ENCODE measurements around the gene DOCK1.
"Not testable (repeated sequence)": the region's sequence is repeated elsewhere in the genome, so short reads cannot be mapped to it uniquely, and the experiment has no call there.

Gene DOCK1

DNA sequence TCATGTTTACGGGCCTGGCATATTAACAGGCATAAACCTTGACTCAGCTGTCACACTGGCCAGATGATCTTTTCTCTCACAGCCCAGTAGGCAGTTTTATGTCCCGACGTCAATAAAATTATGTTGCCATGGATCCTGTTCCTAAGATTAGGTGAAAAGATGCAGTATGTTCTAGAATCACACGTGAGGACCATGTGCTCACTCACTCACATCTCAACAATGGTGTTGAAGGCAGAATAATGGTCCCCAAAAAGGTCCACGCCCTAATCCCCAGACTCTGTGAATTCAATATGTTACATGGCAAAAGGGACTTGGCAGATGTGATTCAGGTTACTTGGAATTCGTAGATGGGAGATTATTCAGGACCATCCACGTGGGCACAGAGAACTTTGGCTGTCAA is 3.5 kb downstream of the DOCK1 start:
- no peak for DNase-seq (ENCODE audit: insufficient read length, low spot score)
- no peak for FAIRE-seq
- no peak for TF ChIP-seq POLR2A (IDR thresholded peaks at IDR 0.05; ENCODE audit: low read depth, low read length)

GRCh38 chr10:126909147-126909546 is 3.9 kb downstream of the DOCK1 start:
- DNase-seq (ENCODE audit: insufficient read length, low spot score), result no peak
- TF ChIP-seq POLR2A (IDR thresholded peaks at IDR 0.05; ENCODE audit: low read depth, low read length), result no peak
- no peak for FAIRE-seq

- no peak for TF ChIP-seq POLR2A (IDR thresholded peaks at IDR 0.05; ENCODE audit: low read depth, low read length)
- no peak for DNase-seq (ENCODE audit: insufficient read length, low spot score)
- no peak for FAIRE-seq
These were observed 5.0 kb downstream of the DOCK1 start for GRCh38 chr10:126910196-126910595.

- DNase-seq (ENCODE audit: insufficient read length, low spot score) (no peak), FAIRE-seq (no peak)
- TF ChIP-seq POLR2A (IDR thresholded peaks at IDR 0.05; ENCODE audit: low read depth, low read length), result no peak
These were observed 5.6 kb downstream of the DOCK1 start for GRCh38 chr10:126910798-126911197.

DNA sequence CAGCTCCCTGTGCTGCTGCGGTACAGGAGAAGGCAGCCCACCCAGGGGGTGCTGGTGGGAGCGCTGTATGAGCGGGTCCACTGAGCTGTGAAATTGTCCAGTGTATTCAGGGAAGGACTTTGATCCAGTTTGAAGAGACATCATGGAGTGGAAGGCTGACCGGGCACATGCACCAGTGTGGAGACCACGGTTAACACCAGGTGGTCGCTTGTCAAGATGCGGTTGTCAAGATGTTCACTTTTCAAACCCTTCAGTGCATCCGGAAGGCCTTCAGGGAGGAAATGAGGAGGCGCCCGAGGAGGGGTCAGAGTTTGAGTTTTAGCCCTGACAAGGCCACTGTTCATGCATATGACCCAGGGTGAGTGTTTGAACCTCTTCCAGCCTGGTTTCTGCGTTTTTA is 6.1 kb downstream of the DOCK1 start:
- no peak for DNase-seq (ENCODE audit: insufficient read length, low spot score)
- no peak for TF ChIP-seq POLR2A (IDR thresholded peaks at IDR 0.05; ENCODE audit: low read depth, low read length)
- no peak for FAIRE-seq

GRCh38 chr10:126913316-126913715 is 8.1 kb downstream of the DOCK1 start:
- FAIRE-seq, result no peak
- no peak for DNase-seq (ENCODE audit: insufficient read length, low spot score)
- TF ChIP-seq POLR2A (IDR thresholded peaks at IDR 0.05; ENCODE audit: low read depth, low read length), result no peak

GRCh38 chr10:126914561-126914960 is 9.3 kb downstream of the DOCK1 start:
- DNase-seq (ENCODE audit: insufficient read length, low spot score), result no peak
- no peak for FAIRE-seq
- TF ChIP-seq POLR2A (IDR thresholded peaks at IDR 0.05; ENCODE audit: low read depth, low read length), result no peak

GRCh38 chr10:126916952-126917351 is 11.7 kb downstream of the DOCK1 start:
- FAIRE-seq; DNase-seq (ENCODE audit: insufficient read length, low spot score): not testable (repeated sequence)

- no peak for TF ChIP-seq POLR2A (IDR thresholded peaks at IDR 0.05; ENCODE audit: low read depth, low read length)
- FAIRE-seq (no peak), DNase-seq (ENCODE audit: insufficient read length, low spot score) (no peak)
These were observed 12.1 kb downstream of the DOCK1 start for GRCh38 chr10:126917375-126917774.

GRCh38 chr10:126917975-126918908 is 13.0 kb downstream of the DOCK1 start:
- FAIRE-seq (no peak), DNase-seq (ENCODE audit: insufficient read length, low spot score) (no peak)
- TF ChIP-seq POLR2A (IDR thresholded peaks at IDR 0.05; ENCODE audit: low read depth, low read length), result no peak

DNA sequence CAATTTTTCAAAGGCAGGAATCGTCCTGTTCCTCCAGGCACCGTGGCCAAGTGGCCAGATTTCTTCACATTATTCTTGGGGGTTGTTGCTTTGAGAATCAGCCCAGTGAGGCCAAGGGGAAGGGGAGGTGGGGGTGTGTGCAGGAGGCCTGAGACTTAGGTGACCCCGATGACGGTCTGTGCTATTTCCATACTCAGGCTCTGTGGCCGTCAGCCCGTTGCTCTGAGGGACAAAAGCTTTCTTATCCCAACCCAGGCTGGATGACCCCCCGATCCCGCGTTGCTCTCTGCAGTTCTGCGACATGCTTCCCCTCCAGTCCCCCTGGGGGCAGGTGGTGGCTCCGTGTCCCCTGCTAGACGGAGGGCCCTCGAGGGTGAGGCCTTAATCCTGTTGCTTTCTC is 14.2 kb downstream of the DOCK1 start:
- FAIRE-seq (no peak), DNase-seq (ENCODE audit: insufficient read length, low spot score) (no peak)
- TF ChIP-seq POLR2A (IDR thresholded peaks at IDR 0.05; ENCODE audit: low read depth, low read length), result no peak

DNA sequence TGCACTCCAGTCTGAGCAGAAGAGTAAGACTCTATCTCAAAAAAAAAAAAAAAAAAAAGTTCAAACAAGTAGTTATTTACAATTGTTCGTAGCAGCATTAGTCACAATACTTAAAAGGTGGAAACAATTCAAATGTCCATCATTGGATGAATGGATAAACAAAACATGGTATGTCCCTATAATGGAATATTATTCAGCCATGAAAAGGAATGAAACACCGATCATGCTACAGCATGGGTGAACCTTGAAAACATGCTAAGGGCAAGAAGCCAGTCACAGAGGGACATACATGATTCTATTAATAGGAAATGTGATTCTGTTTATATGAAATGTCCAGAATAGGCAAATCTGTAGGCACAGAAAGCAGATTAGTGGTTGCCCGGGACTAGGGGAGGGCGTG is 15.9 kb downstream of the DOCK1 start:
- no peak for DNase-seq (ENCODE audit: insufficient read length, low spot score)
- no peak for FAIRE-seq
- TF ChIP-seq POLR2A (IDR thresholded peaks at IDR 0.05; ENCODE audit: low read depth, low read length), result no peak

- DNase-seq (ENCODE audit: insufficient read length, low spot score) (no peak), FAIRE-seq (no peak)
- TF ChIP-seq POLR2A (IDR thresholded peaks at IDR 0.05; ENCODE audit: low read depth, low read length), result no peak
These were observed 16.8 kb downstream of the DOCK1 start for GRCh38 chr10:126921974-126922525.

DNA sequence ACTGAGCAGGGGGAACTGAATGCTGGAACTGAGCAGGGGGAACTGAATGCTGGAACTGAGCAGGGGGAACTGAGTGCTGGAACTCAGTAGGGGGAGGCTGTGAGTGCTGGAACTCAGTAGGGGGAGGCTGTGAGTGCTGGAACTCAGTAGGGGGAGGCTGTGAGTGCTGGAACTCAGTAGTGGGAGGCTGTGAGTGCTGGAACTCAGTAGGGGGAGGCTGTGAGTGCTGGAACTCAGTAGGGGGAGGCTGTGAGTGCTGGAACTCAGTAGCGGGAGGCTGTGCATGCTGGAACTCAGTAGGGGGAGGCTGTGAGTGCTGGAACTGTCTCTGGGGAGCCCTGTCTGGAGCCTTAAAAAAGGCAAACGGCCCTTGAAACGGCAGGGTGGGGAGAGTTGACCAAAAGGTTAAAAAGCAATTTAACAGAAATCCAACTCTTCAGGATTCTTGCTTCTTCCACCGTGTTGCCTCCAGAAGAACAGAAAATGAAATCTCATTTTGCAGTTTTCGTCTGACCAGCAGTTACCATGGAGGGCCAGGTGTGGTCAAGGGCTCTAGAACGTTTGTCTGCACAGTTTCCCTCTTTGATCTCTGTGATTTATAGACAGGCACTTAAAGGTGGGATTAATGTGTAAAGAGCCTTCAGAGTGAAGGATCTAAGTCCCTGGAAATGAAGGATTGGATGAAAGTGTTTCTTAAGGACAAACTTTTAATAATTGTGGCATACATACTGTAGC is 19.1 kb downstream of the DOCK1 start:
- no peak for TF ChIP-seq POLR2A (IDR thresholded peaks at IDR 0.05; ENCODE audit: low read depth, low read length)
- DNase-seq (ENCODE audit: insufficient read length, low spot score), result no peak
- no peak for FAIRE-seq

Data from H54 (cell line).